Activated CD8-positive, alpha-beta memory T cell treated with anti-CD3 and anti-CD28 coated beads, Interleukin-2, amount 50 U/mL, for 1 hour (primary cell): ENCODE results near the gene TTYH3.
"Not testable (repeated sequence)": the region's sequence is repeated elsewhere in the genome, so short reads cannot be mapped to it uniquely, and the experiment has no call there.

ENCODE experiments used
- DNase-seq: peaks from one replicate; pipeline ENCODE4 v3.0.0-alpha.2; 2020; ENCODE audit errors: extremely low read depth

TTYH3 gene

GRCh38 chr7:2688409-2689342, 56.9 kb downstream of the TTYH3 start:
- no peak for DNase-seq

DNA sequence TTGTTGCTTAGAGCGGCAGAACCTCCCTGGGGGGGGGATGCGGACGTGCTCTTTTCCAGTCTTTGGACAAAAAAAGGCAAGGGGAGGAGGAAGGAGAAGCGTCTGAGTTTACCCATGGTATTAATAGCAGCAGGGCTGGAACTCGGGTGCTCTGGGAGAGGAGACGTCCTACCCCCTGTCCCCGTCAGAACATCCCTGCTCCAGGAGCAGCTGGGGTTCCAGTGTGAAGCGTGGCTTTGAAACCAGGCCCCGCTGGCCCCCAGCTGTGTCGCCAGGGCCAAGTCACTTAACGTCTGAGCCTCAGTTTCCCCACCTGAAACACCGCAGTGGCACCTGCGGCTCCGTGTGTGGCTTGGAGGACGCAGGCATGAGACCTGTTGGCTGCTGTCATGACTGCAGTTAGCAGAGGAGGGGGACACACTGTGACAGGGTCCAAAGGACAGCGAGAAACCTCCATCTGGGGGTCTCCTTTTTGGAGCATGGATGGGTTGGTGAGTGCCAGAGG, 57.6 kb downstream of the TTYH3 start:
- no peak for DNase-seq

DNA sequence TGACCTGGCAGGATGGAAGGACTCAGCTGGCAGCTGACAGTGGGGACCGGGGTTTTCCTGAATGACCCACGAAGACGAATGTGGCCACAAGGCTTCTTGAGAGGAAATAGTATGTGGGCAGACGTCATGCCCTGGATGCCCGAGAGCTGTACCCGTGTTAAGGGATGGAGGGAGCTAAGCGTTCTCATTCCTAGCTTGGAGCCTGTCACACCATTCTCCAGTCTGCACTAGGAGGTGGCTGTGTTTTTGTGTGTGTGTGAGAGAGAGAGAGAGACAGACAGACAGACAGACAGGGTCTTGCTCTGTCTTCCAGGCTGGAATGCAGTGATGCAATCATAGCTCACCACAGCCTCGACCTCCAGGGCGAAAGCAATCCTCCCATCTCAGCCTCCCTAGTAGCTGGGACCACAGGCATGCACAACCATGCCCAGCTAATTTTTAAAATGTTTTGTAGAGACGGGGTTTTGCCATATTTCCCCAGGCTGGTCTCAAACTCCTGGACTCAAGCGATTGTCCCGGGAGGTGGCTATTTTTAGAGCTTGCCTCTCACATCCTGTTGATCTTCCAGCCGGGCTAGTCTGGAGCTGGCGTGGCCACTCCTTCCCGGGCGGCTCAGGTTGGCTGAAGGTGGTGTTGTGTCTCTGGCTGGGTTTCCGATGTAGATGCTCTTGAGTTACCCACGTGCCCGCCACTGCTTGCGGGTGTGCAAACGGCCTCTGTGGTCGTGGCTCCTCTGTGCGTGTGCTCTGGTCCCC, 58.3 kb downstream of the TTYH3 start:
- no peak for DNase-seq

DNA sequence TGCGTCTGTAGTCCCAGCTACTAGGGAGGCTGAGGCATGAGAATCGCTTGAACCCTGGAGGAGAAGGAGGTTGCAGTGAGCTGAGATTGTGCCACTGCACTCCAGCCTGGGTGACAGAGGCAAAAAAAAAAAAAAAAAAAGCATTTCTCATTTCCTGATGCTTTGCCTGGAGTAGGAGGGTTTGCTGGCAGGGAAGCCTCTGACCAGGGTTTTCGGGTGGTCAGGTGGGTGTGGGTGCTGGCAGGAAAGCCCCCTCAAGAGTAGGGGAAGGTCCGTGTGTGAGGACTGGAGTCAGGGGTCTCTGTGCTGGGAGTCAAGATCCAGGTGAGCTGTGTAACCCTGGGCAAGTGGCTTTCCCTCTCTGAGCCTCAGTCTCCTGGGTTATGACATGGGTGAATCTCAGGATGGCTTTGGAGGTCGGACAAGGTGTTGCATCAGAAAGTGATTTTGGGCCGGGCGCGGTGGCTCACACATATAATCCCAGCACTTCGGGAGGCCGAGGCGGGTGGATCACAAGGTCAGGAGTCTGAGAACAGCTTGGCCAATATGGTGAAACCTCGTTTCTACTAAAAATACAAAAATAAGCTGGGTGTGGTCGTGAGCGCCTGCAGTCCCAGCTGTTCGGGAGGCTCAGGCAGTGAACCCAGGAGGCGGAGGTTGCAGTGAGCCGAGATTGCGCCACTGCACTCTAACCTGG, 59.4 kb downstream of the TTYH3 start:
- no peak for DNase-seq

DNA sequence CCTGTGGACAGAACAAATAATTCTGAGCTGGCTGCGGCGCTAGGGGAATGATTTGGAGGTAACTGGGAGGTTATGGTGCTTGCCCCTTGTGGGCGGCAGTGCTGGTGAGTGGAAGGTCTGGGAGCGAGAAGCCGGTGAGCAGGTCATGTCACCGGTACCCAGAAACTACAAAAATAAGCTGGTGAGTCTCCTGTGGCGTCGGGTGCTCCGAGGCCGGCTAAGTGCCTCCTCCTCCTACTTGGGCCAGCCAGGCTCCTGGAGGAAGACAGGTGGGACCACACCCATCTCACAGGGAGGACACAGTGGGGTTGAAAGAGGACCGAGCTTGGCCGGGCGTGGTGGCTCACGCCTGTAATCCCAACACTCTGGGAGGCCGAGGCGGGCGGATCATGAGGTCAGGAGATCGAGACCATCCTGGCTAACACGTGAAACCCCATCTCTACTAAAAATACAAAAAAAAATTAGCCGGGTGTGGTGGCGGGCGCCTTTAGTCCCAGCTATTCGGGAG, 60.2 kb downstream of the TTYH3 start:
- DNase-seq = not testable (repeated sequence)

GRCh38 chr7:2692543-2692942, 60.8 kb downstream of the TTYH3 start:
- no peak for DNase-seq

DNA sequence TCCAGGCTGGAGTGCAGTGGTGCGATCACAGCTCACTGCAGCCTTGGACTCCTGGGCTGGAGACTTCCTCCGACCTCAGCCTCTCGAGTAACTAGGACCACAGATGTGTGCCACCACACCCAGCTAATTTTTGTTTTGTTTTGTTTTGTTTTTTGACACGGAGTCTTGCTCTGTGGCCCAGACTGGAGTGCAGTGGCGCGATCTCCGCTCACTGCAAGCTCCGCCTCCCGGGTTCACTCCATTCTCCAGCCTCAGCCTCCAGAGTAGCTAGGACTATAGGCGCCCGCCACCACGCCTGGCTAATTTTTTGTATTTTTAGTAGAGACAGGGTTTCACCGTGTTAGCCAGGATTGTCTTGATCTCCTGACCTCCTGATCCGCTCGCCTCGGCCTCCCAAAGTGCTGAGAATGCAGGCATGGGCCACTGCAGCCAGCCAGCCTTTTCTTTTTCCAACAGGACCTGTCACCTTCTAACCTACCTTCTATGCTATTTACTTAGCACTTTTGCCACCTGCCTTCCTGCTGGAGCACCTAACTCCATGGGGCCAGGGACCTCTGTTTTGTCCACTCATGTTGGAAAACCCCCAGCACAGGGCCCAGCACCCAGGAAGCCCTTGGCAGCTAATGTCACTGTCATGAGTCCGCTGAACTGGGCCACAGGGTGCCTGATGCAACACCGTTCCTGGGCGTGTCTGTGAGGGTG, 61.8 kb downstream of the TTYH3 start:
- DNase-seq = not testable (repeated sequence)

DNA sequence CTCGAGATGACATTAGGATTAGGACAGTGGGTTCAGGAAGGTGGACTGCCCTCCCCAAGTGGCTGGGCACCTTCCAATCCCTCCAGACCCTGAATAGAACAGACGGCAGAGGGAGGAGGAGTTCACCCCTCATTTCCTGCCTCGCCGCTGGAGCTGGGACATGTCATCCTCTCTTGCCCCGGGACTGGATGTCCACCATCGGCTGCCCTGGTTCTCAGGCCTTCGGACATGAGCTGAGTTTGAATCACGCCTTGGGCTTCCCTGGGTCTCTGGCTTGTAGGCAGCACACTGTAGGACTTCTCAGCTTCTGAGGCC, 62.3 kb downstream of the TTYH3 start:
- not testable (repeated sequence) for DNase-seq

DNA sequence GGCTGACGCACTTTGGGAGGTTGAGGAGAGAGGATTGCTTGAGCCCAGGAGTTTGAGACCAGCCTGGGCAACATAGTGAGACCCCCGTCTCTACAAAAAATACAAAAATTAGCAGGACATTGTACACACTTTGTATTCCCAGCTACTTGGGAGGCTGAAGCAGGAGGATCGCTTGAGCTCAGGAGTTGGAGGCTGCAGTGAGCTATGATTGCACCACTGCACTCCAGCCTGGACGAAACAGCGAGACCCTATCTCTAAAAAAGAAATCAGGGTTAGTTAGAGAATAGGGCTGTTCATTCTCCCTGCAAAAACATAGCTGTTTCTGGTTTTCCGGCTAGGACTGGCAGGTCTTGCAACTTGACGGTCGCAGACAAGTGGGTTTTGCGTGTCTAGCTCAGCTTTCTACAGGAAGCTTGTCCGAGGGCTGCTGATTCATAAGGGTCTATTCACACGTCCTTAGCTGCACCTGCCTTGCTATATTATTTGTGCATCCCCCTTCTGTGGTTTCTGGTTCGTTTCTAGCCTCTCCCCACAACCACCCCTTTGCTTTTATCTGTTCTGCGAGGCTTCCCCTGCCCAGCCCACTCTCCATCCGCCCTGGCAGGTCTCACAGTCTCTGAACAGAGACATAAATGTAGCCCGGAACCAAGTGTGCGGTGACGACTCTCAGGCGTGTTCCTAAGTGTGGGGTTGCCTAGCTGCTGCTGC, 66.9 kb downstream of the TTYH3 start:
- peak; percentile 69 for DNase-seq

DNA sequence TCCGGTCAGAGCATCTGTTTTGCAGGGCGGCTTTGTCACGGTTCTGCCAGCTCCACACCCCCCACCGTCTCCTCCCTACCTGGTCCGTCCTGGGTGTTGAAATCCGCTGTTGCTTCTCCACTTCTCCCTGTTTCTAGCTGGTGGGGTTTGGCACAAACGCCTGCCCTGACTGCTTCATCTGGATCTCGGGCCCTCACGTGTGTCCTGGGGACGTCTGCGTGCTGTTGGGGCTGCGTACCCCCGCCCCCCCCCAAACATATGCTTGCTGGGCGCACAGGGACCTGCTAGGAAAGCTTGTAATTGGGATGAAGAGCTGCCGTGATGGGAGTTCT, 67.5 kb downstream of the TTYH3 start:
- no peak for DNase-seq

DNA sequence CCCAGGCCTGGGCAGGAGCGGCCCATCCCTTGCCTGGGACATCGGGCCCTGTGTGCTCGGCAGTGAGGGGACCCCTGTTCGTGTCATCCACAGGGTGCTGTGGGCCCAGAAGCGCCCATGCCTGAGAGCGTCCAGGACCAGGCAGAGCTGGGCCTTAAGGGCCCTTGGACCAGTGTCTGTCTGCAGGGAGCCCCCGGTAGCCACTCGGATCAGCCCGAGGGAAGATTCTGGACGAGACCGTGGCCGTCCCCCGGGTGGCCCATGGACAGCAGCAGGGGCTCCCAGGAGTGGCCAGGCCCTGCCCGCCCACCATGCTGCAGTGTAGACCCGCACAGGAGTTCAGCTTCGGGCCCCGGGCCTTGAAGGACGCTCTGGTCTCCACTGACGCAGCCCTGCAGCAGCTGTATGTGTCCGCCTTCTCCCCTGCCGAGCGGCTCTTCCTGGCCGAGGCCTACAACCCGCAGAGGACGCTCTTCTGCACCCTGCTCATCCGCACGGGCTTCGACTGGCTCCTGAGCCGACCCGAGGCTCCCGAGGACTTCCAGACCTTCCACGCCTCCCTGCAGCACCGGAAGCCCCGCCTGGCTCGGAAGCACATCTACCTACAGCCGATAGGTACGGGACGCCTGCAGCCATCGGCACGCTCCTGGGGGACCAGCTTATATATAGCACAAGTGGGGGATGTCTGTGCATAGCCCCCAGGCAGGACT, 68.5 kb downstream of the TTYH3 start:
- DNase-seq = no peak

DNA sequence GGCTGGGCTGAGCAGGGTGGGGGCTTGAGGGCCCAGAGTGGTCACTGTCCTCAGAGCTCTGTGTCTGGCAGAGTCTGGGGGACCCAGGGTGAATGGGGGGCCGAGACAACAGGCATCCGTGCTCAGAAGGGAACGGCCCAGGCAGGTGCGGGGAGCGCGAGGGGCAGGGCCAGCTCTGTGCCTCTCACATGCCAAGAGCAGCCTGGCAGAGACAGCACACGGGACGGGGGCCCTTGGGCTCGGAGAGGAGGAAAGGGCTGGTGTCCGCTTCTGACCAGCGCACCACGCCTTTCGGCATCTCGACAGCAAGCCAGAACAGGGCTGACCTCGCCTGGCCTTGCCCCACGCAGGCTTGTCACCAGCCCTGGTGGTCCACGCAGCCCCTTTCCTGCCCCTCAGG, 69.6 kb downstream of the TTYH3 start:
- no peak for DNase-seq

- no peak for DNase-seq
Measured at GRCh38 chr7:2701832-2702593, 70.2 kb downstream of the TTYH3 start.

GRCh38 chr7:2702594-2702957, 70.8 kb downstream of the TTYH3 start:
- no peak for DNase-seq

DNA sequence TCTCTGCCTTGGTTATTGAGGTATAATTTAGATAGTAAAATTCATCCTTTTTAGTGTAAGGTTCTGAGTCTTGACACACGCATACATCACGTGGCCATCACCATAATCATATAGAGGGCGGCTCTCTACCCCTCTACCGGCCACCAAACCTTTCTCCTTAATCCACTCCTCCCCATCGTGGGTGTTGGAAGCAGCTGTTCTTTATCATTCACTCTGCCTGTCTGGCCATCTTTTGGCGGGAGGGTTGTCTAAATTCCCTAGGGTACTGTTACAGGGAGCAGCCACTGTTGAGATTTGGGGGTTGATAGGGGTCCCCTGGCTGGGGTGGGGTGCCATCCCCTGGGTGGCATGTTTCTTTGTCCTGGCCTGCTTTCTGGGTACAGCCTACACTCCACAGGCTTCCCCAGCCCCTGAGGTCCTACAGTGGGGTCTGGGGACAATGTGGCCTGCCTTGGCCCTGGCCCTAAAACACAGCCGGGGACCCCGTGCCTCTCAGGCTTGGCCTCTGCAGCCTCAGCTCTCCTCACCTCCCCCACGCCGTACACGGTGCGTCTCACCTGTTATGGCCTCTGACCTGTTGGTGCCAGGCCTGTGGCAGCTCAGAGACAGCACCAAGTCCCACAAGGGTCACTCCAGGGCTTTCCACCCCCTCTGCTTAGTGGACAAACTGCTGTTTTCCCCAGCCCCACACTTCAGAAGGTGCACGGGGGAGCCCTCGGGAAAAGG, 73.7 kb downstream of the TTYH3 start:
- no peak for DNase-seq

DNA sequence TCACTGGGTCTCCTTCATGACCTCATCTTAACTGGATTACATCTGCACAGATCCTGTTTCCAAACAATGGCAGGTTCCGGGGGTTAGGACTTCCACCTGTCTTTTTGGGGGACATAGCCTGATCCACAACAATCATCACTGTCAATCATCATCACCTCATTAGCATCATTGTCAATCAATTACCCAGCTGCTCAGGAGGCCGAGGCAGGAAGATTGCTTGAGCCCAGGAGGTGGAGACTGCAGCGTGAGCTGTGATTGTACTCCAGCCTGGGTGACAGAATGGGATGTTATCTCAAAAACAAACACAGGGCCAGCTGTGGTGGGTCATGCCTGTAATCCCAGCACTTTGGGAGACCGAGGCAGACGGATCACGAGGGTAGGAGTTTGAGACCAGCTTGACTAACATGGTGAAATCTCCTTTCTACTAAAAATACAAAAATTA, 74.9 kb downstream of the TTYH3 start:
- no peak for DNase-seq

- DNase-seq = no peak
Measured at GRCh38 chr7:2707481-2707880, 75.7 kb downstream of the TTYH3 start.

DNA sequence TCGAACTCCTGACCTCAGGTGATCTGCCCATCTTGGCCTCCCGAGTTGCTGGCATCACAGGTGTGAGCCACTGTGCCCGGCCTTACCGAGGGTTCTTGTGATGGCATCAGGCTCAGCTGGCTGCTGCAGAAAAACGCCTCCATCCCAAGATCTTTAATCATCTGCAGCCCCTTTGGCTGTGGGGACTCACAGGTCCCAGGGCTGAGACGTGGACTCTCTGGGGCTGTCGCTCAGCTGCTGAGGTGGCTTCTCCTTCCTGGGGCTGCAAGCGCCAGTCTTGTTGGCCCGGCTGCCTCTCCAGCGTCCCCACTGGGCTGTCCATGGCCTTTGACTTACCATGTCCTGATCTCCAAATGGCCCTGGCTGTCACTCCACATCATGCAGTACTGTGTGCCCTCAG, 76.3 kb downstream of the TTYH3 start:
- DNase-seq = no peak
